CD8-positive, alpha-beta memory T cell (primary cell): ENCODE measurements around the gene ACSS1. TPM values are rescaled to one million over a fixed set of nuclear protein-coding genes. Genes with fewer than 3 reads are reported as not detected.

Source experiments
- CTCF ChIA-PET: fragments of 350-600 bp; sonication (Branson Sonifier 250); formaldehyde crosslinking; loops from one replicate; lab custom pipeline; 2021; ENCODE audit warnings: antibody characterized with exemption; lab: Charles Lee
- POLR2A ChIA-PET: fragments of 350-600 bp; sonication (Branson Sonifier 250); formaldehyde crosslinking; loops from one replicate; lab custom pipeline; 2021; ENCODE audit warnings: antibody characterized with exemption; lab: Charles Lee
- DNase-seq, 5 donors: peaks; one replicate each; pipeline versions ENCODE4 v3.0.0 to v3.0.0-alpha.2; 2020 to 2022; ENCODE audit warnings: mixed read lengths in 1 of 5
- H3K27ac ChIP-seq: one replicate; pipeline ENCODE4 v1.7.0; 2013; ENCODE audit warnings: low read depth, mild to moderate bottlenecking, low read length, moderate library complexity
- H3K27me3 ChIP-seq: 2 replicates; pipeline ENCODE4 v1.7.0; 2013; ENCODE audit warnings: low read length, mild to moderate bottlenecking; ENCODE audit not compliant: insufficient read depth, poor library complexity, severe bottlenecking
- H3K36me3 ChIP-seq: 2 replicates; pipeline ENCODE4 v1.7.0; 2013; ENCODE audit warnings: mild to moderate bottlenecking, low read length, moderate library complexity; ENCODE audit not compliant: insufficient read depth
- H3K4me1 ChIP-seq: 2 replicates; pipeline ENCODE4 v1.7.0; 2013; ENCODE audit warnings: mild to moderate bottlenecking, low read length, moderate library complexity; ENCODE audit not compliant: insufficient read depth
- H3K4me3 ChIP-seq: 2 replicates; pipeline ENCODE4 v1.7.0; 2013; ENCODE audit warnings: mild to moderate bottlenecking, low read length
- H3K9me3 ChIP-seq: 2 replicates; pipeline ENCODE4 v1.7.0; 2013; ENCODE audit warnings: mild to moderate bottlenecking, low read length
- H3K27ac Mint-ChIP-seq, 8 donors: one replicate each; pipeline ENCODE4 v1.8.0; 2020 to 2021; ENCODE audit warnings: mixed read lengths in 8 of 8, mild to moderate bottlenecking in 6 of 8, inconsistent platforms in 3 of 8, moderate library complexity in 3 of 8
- H3K27me3 Mint-ChIP-seq, 2 donors: one replicate each; pipeline ENCODE4 v1.8.0; 2020 to 2021; ENCODE audit warnings: mixed read lengths in 2 of 2, mild to moderate bottlenecking in 1 of 2, moderate library complexity in 1 of 2
- H3K36me3 Mint-ChIP-seq, 3 donors: one replicate each; pipeline ENCODE4 v1.8.0; 2020 to 2021; ENCODE audit warnings: mixed read lengths in 3 of 3, inconsistent platforms in 1 of 3, mild to moderate bottlenecking in 1 of 3
- H3K4me1 Mint-ChIP-seq, 3 donors: one replicate each; pipeline ENCODE4 v1.8.0; 2020 to 2021; ENCODE audit warnings: mixed read lengths in 3 of 3, inconsistent platforms in 1 of 3, mild to moderate bottlenecking in 1 of 3
- H3K4me3 Mint-ChIP-seq, 7 donors: one replicate each; pipeline ENCODE4 v1.8.0; 2020 to 2021; ENCODE audit warnings: mixed read lengths in 7 of 7, mild to moderate bottlenecking in 6 of 7, moderate library complexity in 4 of 7, inconsistent platforms in 2 of 7
- H3K9me3 Mint-ChIP-seq, 5 donors: one replicate each; pipeline ENCODE4 v1.8.0; 2020 to 2022; ENCODE audit warnings: mixed read lengths in 5 of 5, mild to moderate bottlenecking in 3 of 5, moderate library complexity in 2 of 5, inconsistent platforms in 1 of 5
- polyA plus RNA-seq: library from polyadenylated mRNA; unstranded; fragments of 300-500 nt; fragmentation: Illumina TruSeq; gene quantifications from one replicate; pipeline ENCODE4 v1.2.3, GENCODE V29; 2021
- total RNA-seq, 2 experiments: library from RNA; stranded (reverse); gene quantifications; one replicate each; pipeline ENCODE4 v1.2.3, GENCODE V29; 2021

Gene ACSS1
- total and polyA plus RNA-seq, 3 experiments from 2014 or later = 24.5 to 59.6 (median 24.8) TPM

- H3K27ac ChIP-seq = peak overlapping the region; percentile 90
- Mint-ChIP-seq H3K27ac (peak overlapping the region; percentile 97 to 100 (median 99)), H3K27me3 (peaks cover 0 to 2% of the 10 kb centered on the region in 2 donors), H3K4me3 (peak overlapping the region; percentile 24 to 92 (median 73)), H3K36me3 (peaks cover 25 to 95% (median 30%) of the 10 kb centered on the region in 3 donors), H3K4me1 (peaks cover 70 to 96% (median 80%) of the 10 kb centered on the region in 3 donors), H3K9me3 (no peaks in the 10 kb centered on the region)
- POLR2A ChIA-PET = interaction anchor here (0.9 to 2.8 kb wide), 5 partner anchors 10 to 130 kb away, joined by 3 to 34 read pairs (median 5); partner anchors contain the start of genes ACSS1 and CST7
- peaks cover 84% of the 10 kb centered on the region for H3K4me1 ChIP-seq
- H3K27me3 ChIP-seq = no peaks in the 10 kb centered on the region
- peaks cover 50% of the 10 kb centered on the region for H3K36me3 ChIP-seq
- DNase-seq = peak in 1 of 5 donors; percentile 82
- CTCF ChIA-PET = interaction anchor here (0.8 to 2.8 kb wide), 5 partner anchors 11 to 103 kb away, joined by 3 to 19 read pairs (median 3); partner anchors contain the start of gene CST7
- no peak overlapping the region for H3K4me3 ChIP-seq
- H3K9me3 ChIP-seq = no peaks in the 10 kb centered on the region
Observed at GRCh38 chr20:24960861-24961260, 97.1 kb downstream of the ACSS1 start.

DNA sequence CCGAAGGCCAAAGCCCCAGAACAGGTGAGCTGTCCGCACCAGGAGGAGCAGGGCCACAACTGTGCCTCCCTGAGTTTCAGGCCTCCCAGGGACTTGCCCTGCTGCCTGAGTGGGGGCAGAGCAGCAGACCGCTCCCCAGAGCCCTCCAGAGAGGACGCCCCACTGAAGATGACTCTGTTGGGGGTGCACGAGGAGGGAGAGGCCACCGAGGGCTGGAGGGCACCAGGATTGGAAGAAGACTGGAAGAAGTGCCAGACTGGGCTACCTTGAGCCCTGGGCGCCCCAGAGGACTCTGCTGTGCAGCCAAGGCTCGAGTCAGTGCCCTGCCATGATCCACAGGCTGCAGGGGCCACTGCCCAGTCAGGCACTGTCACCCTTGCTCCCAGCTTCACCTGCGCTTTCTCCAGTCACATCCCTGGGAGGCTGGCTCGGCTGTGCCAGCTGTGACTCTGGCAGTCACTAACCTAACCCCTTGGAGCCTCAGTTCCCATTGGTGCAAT lies 97.6 kb downstream of the ACSS1 start:
- peak in 1 of 5 donors; percentile 50 for DNase-seq
- H3K36me3 Mint-ChIP-seq = peaks cover 25 to 95% (median 30%) of the 10 kb centered on the region in 3 donors
- POLR2A ChIA-PET = interaction anchor here (0.9 to 2.8 kb wide), 5 partner anchors 10 to 130 kb away, joined by 3 to 34 read pairs (median 5); partner anchors contain the start of genes ACSS1 and CST7
- H3K9me3 ChIP-seq = no peaks in the 10 kb centered on the region
- H3K27ac ChIP-seq = peak overlapping the region; percentile 90
- H3K4me1 Mint-ChIP-seq = peaks cover 70 to 96% (median 80%) of the 10 kb centered on the region in 3 donors
- H3K27ac Mint-ChIP-seq = peak overlapping the region; percentile 97 to 100 (median 99)
- CTCF ChIA-PET = interaction anchor here (0.8 to 2.8 kb wide), 6 partner anchors 10 to 104 kb away, joined by 3 to 19 read pairs (median 4); partner anchors contain the start of gene CST7
- H3K27me3 Mint-ChIP-seq = peaks cover 0 to 2% of the 10 kb centered on the region in 2 donors
- H3K9me3 Mint-ChIP-seq = no peaks in the 10 kb centered on the region
- H3K4me3 ChIP-seq = no peak overlapping the region
- H3K4me1 ChIP-seq = peaks cover 84% of the 10 kb centered on the region
- H3K4me3 Mint-ChIP-seq = peak overlapping the region; percentile 24 to 92 (median 73)
- H3K27me3 ChIP-seq = no peaks in the 10 kb centered on the region
- peaks cover 50% of the 10 kb centered on the region for H3K36me3 ChIP-seq

DNA sequence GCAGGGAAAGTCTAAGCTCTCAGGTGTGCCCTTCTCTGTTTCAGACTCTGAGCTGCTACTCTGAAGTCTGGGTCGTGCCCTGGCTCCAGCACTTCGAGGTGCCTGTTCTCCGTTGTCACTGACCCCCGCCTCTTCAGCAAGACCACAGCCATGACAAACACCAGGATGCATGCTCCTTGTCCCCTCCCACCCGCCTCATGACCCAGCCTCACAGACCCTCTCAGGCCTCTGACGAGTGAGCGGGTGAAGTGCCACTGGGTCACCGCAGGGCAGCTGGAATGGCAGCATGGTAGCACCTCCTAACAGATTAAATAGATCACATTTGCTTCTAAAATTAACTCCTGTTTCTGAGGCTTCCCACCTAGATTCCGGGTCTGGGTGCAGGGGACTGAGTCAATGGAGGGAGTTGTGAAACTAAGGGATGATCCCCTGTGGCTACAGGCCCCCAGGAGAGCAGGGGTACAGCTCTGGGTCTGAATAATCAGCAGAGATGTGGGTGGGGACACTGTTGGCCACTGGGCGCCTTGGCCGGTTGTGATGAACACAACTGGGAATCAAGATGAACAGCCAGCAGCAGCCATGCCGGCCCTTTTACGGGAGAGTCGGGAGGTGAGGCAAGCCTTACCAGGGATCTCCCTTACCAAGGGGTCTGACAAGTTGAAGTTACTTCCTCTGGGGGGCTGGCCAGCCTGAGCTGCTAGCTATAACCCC lies 98.2 kb downstream of the ACSS1 start:
- ChIA-PET POLR2A (interaction anchor here (1.7 to 2.8 kb wide), 2 partner anchors 9 to 131 kb away, joined by 5 to 34 read pairs; partner anchors contain the start of gene CST7), CTCF (interaction anchor here (1.4 to 2.8 kb wide), 2 partner anchors 10 to 29 kb away, joined by 5 to 19 read pairs; partner anchors contain the start of gene CST7)
- peak in 1 of 5 donors; percentile 59 for DNase-seq
- Mint-ChIP-seq H3K36me3 (peaks cover 25 to 93% (median 29%) of the 10 kb centered on the region in 3 donors), H3K27me3 (peaks cover 0 to 2% of the 10 kb centered on the region in 2 donors), H3K27ac (peak overlapping the region; percentile 97 to 100 (median 99)), H3K9me3 (no peaks in the 10 kb centered on the region), H3K4me3 (peak overlapping the region in 6 of 7 donors; percentile 38 to 92 (median 67)), H3K4me1 (peaks cover 68 to 96% (median 80%) of the 10 kb centered on the region in 3 donors)
- H3K4me3 ChIP-seq = no peak overlapping the region
- H3K9me3 ChIP-seq = no peaks in the 10 kb centered on the region
- peaks cover 50% of the 10 kb centered on the region for H3K36me3 ChIP-seq
- H3K4me1 ChIP-seq = peaks cover 83% of the 10 kb centered on the region
- no peaks in the 10 kb centered on the region for H3K27me3 ChIP-seq
- peak overlapping the region; percentile 90 for H3K27ac ChIP-seq

- DNase-seq = peak in 1 of 5 donors; percentile 42
- Mint-ChIP-seq H3K36me3 (peaks cover 18 to 92% (median 25%) of the 10 kb centered on the region in 3 donors), H3K4me1 (peaks cover 69 to 96% (median 82%) of the 10 kb centered on the region in 3 donors), H3K27me3 (peaks cover 0 to 2% of the 10 kb centered on the region in 2 donors), H3K9me3 (no peaks in the 10 kb centered on the region), H3K4me3 (peak overlapping the region in 4 of 7 donors; percentile 15 to 70 (median 49)), H3K27ac (peak overlapping the region; percentile 97 to 100 (median 99))
- POLR2A ChIA-PET = interaction anchor here (2.8 kb wide), 1 partner anchor 8 kb away, joined by 34 read pairs; the partner anchor contains the start of gene CST7
- Histone ChIP-seq H3K9me3 (no peaks in the 10 kb centered on the region), H3K27me3 (no peaks in the 10 kb centered on the region), H3K4me1 (peaks cover 83% of the 10 kb centered on the region), H3K27ac (peak overlapping the region; percentile 90), H3K36me3 (peaks cover 48% of the 10 kb centered on the region), H3K4me3 (no peak overlapping the region)
- CTCF ChIA-PET = interaction anchor here (1.4 to 2.8 kb wide), 2 partner anchors 9 to 28 kb away, joined by 5 to 19 read pairs; partner anchors contain the start of gene CST7
Observed at GRCh38 chr20:24958506-24959385, 99.2 kb downstream of the ACSS1 start.

- Histone ChIP-seq H3K4me3 (no peak overlapping the region), H3K27ac (no peak overlapping the region), H3K27me3 (no peaks in the 10 kb centered on the region), H3K4me1 (peaks cover 83% of the 10 kb centered on the region), H3K9me3 (no peaks in the 10 kb centered on the region), H3K36me3 (peaks cover 36% of the 10 kb centered on the region)
- CTCF ChIA-PET = no interaction called here
- POLR2A ChIA-PET = interaction anchor here (0.8 kb wide), 1 partner anchor 27 kb away, joined by 3 read pairs; no protein-coding TSS in a partner anchor
- no peaks in the 10 kb centered on the region for H3K9me3 Mint-ChIP-seq
- H3K36me3 Mint-ChIP-seq = peaks cover 8 to 90% (median 16%) of the 10 kb centered on the region in 3 donors
- peak in 1 of 5 donors; percentile 30 for DNase-seq
- peaks cover 69 to 96% (median 81%) of the 10 kb centered on the region in 3 donors for H3K4me1 Mint-ChIP-seq
- H3K27me3 Mint-ChIP-seq = no peaks in the 10 kb centered on the region
- peak overlapping the region; percentile 85 to 100 (median 98) for H3K27ac Mint-ChIP-seq
- peak overlapping the region in 4 of 7 donors; percentile 11 to 79 (median 30) for H3K4me3 Mint-ChIP-seq
Observed at GRCh38 chr20:24957326-24958016, 100.5 kb downstream of the ACSS1 start.
